GM12864 (cell line): Measurements from ENCODE around the gene LILRA6.
"Not testable (repeated sequence)": the region's sequence is repeated elsewhere in the genome, so short reads cannot be mapped to it uniquely, and the experiment has no call there.

Experiments
- DNase-seq: peaks from one replicate; pipeline ENCODE4 v3.0.0-alpha.2; 2011; ENCODE audit warnings: low read depth
- H3K4me3 ChIP-seq: 2 replicates; pipeline ENCODE4 v1.5.1; 2011; ENCODE audit warnings: mild to moderate bottlenecking, low read depth, low read length, control low read depth
- CTCF ChIP-seq: IDR thresholded peaks from 2 replicates; pipeline ENCODE4 v1.5.1; 2011; ENCODE audit warnings: low read depth, mild to moderate bottlenecking, moderate library complexity, low read length, control low read depth, inconsistent platforms; ENCODE audit errors: missing control alignments

The LILRA6 gene

GRCh38 chr19:54242646-54243045 lies at the start of gene LILRA6:
TSS of gene LILRA6 (minus strand) at chr19:54242790.
- H3K4me3 ChIP-seq, DNase-seq: not testable (repeated sequence)

GRCh38 chr19:54289160-54289559 lies 46.6 kb upstream of the LILRA6 start:
- not testable (repeated sequence) for H3K4me3 ChIP-seq, DNase-seq

- no peak for TF ChIP-seq CTCF
- DNase-seq: no peak
- H3K4me3 ChIP-seq: no peak overlapping the region
Observed at GRCh38 chr19:54287456-54287855, 44.9 kb upstream of the LILRA6 start.

GRCh38 chr19:54286283-54286682 lies 43.7 kb upstream of the LILRA6 start:
- not testable (repeated sequence) for H3K4me3 ChIP-seq, DNase-seq

GRCh38 chr19:54285427-54286056 lies 43.0 kb upstream of the LILRA6 start:
- H3K4me3 ChIP-seq: peak overlapping the region; percentile 12
- not testable (repeated sequence) for DNase-seq

- no peak for TF ChIP-seq CTCF
- no peak overlapping the region for H3K4me3 ChIP-seq
- DNase-seq: no peak
Observed at GRCh38 chr19:54282686-54283470, 40.3 kb upstream of the LILRA6 start.

GRCh38 chr19:54281729-54282075 lies 39.1 kb upstream of the LILRA6 start:
- not testable (repeated sequence) for DNase-seq

GRCh38 chr19:54281007-54281728 lies 38.6 kb upstream of the LILRA6 start, which contains the start of gene LILRB2:
TSS of gene LILRB2 (minus strand) at chr19:54281110. CDS start at chr19:54280496, 614 bp downstream.
- TF ChIP-seq CTCF: no peak
- H3K4me3 ChIP-seq: no peak within 1 kb of the TSS
- DNase-seq: no peak

More at GRCh38 chr19:54281729-54282075, 39.1 kb upstream of the LILRA6 start:
- not testable (repeated sequence) for H3K4me3 ChIP-seq

- DNase-seq, H3K4me3 ChIP-seq: not testable (repeated sequence)
Observed at GRCh38 chr19:54280441-54280840, 37.9 kb upstream of the LILRA6 start.

GRCh38 chr19:54280025-54280424 lies 37.4 kb upstream of the LILRA6 start:
- not testable (repeated sequence) for H3K4me3 ChIP-seq, DNase-seq
